HG02885 (cell line): ENCODE data around the gene CMTM4.
"Not testable (repeated sequence)": the region's sequence is repeated elsewhere in the genome, so short reads cannot be mapped to it uniquely, and the experiment has no call there.

Source experiments
- ATAC-seq: cut with Tn5 transposase; IDR thresholded peaks from one replicate; pipeline ENCODE4 v1.9.1; 2021; ENCODE audit warnings: mild to moderate bottlenecking; ENCODE audit not compliant: unreplicated experiment, poor library complexity

CMTM4 gene

DNA sequence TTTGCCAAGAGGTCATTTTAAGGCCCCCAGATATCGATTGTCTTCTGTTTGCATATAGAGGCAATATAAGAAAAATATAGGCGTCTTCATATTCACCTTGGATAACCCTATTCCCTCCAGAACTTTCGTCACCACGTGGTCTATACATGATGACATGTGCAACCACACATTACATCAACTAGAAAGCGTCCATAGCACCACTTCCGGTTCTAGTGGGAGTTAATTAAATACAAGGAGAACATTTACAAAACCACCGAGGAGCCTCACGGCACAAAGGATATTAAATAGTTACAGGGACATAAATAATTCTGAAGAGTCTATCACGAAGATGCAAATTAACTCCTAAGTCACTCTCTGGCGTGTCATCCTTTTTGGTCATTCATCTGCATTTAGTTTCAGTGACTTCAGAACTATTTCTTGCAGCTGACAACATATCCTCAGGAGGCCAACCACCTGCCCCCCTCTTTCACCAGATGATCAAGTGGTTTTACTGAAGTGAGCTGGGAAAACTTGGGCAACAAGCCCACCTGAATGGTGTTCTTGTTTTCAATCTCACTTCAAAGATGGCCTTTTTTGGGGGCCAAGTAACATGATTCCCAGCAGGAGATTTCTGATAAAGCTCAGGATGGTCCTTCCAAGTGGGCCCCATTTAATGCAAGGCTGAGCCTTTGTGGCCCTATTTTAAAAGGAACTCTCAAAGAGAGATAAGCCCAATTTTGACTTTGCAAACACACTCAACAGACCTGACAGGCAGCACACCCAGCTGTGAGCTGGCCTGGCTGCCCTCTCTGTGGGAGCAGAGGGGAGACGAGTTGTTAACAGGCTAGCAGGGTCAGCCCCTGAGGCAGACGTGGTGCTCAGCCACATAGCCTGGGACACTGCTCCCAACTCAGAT lies 76.8 kb downstream of the CMTM4 start:
- ATAC-seq = no peak

DNA sequence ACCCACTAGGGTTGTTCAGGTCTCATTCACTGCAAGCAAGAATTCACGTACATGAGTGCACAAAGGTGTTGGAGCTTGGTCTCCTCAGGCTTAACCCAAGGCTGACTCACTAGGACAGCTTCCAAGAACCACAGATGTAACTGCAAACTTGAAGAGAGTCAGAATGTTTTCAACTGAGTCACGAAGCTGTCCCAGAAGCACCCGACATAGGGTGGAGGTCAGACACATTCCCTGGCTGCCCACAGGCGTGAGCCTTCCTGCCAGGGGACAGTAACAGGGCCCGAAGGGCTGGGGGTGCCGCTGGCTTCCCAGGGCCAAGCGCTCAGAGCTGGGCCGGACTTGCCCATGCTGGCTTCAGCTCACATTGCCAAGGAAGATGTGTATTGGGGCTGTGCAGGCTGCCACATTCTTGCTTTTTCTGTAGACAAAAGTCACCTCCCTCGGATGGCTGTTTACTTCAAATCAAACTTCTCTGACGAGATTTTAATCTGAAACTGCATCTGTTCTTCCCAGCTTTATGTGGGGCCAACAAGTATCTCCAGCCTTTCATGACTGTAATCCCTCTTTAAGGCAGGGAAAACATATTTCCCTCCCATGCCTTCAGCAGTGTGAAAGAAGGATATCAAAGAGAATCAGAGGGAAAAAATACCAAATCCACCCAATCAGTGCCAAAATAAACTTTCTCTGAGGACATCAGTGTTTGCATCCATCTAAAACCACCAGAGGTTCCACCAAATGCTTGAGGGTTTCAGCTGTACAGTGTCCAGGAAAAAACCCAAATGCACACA lies 77.8 kb downstream of the CMTM4 start:
- no peak for ATAC-seq

DNA sequence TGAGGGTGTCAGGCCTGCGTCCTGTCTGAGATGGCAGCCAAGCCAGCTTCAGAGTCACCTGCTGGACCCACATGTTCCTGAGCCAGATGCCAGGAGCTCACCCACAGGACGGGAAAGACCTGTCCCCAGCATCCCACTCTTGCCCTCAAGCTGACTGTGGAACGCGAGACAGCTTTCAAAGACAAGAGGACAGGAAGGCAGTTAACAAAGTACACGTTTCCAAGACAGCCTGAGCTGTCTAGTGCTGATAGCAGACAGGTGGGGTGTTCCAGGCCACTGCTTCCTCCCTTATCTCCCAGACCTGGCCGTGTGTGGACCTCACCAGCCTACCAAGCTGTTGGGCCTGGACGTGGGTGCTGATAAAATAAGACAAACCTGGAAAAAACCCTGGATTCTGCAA lies 78.8 kb downstream of the CMTM4 start:
- no peak for ATAC-seq

DNA sequence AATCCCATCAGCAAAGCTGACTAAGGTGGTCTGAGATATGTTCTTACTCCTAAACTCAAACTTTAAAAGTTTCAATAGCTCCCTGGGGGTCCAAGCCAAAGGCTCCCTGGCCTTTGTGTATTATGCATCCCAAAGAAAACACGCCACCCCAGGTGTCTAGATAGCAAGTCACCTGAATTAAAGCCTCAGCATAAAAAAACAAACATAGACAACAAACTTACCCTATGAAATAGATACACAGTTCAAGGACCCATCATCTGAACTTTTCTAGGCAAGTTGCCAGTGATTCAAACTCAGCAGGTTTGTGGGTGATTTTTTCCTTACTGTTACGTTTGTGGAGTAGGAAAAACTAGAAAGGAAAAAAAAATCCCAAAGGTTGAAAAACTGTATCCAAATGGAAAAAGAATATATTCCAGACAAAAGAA lies 79.5 kb downstream of the CMTM4 start:
- no peak for ATAC-seq

DNA sequence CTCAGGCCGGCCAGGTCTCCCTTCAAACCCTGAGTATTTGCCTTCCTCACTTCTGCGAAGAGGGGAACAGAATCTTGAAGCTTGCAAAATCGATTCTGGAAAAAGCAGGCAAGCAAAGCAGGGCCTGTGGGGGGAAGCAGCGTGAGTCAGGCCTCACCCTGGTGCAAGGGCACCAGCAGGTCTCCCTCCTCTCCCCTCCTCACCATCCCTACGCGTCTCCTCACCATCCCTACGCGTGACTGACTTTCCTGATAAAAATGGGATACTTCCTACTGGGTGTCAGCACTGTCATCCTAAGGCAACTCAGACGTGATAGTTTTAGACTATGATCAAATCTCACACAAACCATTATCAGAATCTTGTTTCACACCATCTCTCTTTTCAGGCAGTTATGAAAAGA lies 80.0 kb downstream of the CMTM4 start:
- ATAC-seq = no peak

DNA sequence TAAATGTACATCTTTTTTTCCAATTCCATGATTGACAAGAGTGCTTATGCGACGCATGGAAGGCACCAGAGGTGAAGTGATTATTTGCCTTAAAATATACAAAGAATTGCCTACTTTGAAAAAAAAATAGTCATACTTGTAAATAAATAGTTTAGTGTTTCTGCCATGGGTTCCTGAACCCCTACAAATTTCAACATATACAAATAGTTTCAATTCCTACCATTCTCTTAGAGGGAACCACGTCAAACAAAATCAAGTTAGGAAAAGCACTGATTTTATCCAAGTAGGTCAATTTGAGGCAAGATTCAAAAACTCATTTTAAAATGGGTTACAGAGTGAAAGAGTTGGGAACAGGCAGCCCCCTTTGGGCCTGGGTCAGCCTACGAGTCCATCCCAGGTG lies 80.4 kb downstream of the CMTM4 start:
- ATAC-seq = no peak

DNA sequence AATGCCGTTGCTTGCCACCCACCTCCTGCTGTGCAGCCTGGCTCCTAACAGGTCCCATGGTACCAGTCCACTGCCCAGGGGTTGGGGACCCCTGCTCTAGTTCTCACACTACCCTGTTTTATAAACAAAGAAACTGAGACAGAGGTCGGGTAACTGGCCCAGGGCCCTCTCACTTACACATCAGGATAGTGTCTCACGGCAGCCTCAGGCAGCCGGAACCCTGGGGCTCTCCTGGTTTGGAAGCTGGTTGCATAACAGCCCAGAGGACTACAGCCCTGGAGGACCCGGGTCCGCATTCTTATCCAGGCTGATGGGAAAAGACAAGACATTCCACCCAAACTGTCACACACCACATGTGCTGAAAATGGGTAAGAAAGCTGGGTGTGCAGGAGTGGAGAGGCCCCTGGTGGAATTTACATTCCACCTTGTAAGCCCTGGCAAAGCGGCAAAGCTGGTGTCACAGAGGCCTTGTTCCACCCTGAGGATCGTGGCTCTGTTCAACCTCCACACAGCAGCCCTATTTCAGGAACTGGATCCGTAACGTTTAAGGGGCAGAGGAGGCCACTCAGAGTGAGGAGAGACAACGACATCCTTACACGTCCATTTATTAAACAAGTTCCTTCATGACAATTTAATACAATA lies 82.3 kb downstream of the CMTM4 start:
- no peak for ATAC-seq

DNA sequence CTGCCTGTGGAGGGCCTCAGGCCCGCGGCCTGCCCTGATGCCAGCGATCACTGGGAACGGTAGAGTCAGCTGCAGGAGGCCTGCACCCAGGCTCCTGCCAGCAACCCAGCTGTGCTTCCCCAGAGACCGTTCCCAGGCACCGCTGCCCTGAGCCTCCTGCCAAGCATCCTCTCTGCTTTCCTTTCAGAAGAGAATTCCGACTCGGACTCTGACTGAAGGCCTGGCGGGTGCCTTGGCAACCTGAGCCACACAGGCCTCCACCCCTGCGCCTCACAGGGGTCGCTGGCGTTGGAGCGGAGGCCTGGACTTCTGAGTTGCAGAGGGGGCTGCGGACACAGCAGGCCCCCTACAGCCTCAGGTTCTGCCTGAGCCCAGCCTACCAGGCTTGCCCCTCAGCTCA lies 84.1 kb downstream of the CMTM4 start:
- no peak for ATAC-seq

DNA sequence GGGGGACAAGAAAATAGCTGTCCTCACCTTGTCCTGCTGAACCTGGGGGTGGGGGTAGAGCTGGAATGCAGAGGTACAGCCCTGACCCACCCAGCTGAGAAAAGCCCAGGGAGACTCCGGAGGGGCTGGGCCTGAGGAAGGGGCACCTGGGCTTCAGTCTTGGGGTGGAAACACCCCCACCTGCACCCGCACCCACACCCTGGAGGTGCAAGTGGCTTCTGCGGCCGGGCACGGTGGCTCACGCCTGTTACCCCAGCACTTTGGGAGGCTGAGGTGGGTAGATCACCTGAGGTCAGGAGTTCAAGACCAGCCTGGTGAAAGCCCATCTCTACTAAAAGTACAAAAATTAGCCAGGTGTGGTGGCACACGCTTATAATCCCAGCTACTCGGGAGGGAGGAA lies 84.6 kb downstream of the CMTM4 start:
- not testable (repeated sequence) for ATAC-seq

DNA sequence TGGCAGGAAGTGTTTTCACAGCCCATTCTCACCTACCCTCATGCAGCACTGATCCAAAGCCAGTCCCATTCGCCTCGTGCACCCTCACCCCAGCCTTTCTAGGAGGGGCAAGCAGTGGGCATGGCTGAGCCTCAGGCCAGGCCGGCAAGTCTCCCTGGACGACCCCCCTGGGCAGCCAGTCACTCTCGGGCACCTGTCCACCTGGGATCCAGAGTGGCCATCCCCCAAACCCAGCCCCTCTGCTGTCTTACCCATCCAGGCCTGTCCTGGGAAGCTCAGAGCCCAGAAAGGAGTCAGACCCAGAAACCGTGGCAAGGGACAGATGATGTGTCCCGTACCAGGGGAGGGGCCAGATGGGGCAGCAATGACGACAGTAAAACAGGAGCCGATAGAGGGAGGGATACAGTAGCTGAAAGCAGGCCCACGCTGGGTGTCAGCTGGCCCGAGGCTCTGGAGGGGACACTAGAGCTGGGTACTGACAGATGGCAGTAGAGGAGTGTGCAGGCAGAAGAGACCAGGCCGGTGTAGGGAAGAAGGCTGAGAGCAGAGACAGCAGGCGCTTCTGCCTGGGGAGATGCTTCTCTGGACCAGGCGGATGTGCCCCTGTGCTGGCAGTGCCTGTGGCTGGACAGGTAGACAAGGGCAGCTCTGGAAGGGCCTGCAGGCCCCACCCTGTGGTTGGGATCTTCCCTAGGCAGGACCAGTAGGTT lies 86.3 kb downstream of the CMTM4 start:
- ATAC-seq = no peak

DNA sequence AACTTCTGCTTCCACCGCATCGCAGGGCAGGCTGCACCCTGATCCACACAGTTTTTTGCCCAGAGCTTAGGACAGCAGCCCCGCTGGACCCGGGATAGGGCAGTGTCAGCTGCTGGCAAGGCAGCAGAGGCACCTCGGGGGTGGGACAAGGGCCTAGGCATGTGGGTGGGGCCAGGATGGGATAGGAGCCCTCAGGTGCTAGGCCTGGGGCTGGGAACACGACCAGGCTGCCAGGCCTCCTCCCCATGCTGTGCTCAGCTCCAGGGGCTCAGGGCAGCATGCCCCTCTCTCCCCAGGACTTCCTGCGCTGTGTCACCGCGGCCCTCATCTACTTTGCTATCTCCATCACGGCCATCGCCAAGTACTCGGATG lies 87.4 kb downstream of the CMTM4 start:
- ATAC-seq = no peak

DNA sequence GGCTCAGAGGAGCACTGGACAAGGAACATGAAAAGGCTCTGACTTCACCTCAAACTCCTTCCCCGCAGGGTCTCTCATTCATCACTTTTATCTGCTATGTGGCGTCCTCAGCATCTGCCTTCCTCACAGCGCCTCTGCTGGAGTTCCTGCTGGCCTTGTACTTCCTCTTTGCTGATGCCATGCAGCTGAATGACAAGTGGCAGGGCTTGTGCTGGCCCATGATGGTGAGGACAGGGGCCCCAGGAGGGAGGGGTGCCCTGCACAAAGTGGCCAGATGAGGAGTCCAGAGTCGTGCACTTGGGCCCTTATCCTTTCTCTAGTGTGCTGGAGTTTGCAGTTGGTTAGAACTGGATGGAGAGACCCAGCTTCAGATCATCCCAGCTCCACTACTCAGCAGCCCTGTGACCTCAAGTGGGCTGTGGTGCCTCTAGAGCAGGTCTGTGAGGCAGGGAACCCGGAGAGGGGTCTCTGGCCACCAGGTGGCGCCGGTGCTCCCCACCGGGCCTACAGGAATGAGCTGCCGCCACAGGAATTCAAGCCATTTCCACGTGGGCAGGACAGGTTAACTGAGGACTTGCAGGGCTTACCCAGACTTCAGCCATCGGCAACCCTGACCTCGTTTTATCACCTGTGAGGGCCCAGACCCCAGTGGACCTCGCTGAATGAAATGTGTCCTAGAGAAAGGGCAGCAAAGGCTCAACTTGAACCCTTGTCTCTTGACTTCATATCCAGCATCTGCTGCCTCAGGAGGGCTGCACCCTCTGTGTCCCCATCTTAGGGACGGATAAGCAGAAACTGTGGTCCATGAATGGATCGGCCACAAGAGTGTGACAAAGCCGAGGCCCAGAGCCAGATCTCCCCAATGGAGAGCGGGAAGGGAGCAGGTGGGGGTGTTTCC lies 88.1 kb downstream of the CMTM4 start:
- ATAC-seq = peak; percentile 38

DNA sequence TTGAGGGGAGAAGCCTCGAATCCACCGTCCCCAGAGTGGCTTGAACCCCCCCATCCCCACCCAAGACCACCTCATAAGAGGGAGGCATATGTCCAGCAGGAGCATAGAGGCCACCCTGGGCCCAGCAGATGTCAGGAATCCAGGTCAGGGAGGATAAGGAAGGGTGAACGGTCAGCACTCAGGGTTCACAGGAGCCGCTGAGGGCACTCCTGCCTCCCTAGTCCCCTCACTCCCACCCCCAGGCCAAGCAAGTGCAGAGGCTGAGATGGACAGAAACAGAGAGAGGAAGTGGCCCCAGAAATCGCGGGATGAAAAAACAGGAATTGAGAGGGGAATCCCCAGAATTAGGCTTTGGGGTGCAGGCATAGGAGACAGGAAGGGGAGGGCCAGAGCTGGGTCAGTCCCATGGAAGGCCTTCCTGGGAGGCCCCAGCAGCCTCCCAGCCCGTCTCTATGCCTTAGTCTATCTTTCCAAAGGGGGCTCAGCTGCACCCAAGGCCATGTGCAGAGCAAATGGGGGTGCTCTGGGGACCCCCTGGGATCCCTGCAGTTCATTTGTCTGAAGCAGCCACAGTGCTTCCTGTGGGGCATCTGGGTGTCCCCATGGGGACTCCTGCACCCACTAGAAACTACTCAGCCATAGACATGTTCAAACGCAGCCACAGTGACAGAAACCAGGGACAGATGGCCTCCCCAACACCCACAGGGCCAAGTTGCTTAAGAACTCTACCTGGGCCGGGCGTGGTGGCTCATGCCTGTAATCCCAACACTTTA lies 90.4 kb downstream of the CMTM4 start:
- peak; percentile 44 for ATAC-seq

DNA sequence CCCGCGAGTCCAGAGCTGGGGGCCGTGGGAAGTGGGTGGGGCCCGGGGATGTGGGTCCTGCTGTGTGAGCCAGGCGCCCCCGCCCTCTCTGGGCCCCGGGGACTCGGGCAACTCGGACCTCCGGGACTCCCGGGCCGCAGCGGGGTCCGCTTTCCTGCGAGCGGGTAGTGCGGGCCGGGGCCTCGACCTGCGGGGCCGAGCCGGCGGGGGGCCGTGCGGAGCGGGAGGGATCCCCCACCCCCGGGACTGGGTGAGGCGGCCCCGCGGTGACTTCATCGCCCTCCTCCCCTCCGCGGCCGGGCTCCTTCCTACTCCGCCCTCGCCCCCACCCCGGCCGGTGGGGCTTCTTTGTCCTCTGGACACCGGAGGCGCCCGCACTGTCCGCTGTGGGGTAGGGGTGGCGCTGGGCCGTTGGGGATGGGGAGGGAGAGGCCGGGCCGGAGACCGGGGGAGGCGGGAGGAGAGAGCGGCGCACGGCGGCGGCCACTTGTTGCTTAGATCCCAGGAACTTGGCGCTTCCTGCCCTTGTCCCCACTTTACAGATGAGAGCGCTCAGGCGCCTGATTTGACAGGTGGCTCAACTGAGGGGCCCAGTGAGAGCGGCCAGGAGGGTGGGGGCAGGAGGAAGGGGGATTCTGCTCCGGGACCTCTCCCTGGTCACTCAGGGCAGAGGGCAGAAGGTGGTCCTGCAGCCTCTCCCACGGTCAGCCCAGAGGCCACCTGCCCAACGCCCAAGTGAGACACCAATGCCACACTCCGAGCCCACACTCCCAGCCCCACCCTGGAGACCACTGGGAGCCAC lies 91.2 kb downstream of the CMTM4 start:
- peak; percentile 29 for ATAC-seq

DNA sequence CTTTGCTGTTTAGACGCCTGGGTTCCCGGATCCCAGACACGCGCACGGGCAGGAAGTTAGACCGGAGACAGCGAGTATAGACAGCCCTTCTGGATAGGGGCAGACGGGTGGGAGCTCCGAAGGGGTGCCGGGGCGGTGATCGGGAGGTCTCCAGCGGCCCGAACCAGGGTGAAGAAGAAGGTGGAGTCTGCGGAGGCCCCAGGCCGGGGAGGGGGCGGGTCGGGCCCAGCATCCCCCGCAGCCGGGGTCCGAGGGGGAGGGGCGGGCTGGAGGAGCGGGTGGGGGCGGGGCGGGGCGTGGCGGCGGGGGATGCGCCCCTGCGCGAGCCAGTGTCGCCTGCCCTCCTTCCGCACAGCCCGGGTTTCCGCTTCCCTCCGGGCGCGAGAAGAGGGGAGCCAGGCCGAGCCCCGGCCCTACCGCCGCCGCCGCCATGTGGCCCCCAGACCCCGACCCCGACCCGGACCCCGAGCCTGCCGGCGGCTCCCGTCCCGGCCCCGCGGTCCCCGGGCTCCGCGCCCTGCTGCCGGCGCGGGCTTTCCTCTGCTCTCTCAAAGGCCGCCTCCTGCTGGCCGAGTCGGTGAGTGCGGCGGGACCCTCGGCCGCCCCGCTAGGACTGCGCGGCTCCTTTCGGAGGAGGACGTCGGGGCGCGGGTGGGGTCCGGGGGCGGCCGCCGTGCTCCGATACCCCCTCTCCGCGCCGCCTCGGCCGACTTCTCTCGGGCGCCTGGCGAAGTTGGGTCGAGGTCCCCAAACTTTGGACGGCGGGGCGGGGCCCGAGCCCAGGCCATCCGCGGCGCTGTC lies 92.0 kb downstream of the CMTM4 start, which contains the start of gene CMTM3:
Gene CMTM3, plus strand, starts transcription at position 329 of the 801 bp plus-strand sequence. Its CDS starts 102 bp downstream, at position 431.
- peak; percentile 73 for ATAC-seq

DNA sequence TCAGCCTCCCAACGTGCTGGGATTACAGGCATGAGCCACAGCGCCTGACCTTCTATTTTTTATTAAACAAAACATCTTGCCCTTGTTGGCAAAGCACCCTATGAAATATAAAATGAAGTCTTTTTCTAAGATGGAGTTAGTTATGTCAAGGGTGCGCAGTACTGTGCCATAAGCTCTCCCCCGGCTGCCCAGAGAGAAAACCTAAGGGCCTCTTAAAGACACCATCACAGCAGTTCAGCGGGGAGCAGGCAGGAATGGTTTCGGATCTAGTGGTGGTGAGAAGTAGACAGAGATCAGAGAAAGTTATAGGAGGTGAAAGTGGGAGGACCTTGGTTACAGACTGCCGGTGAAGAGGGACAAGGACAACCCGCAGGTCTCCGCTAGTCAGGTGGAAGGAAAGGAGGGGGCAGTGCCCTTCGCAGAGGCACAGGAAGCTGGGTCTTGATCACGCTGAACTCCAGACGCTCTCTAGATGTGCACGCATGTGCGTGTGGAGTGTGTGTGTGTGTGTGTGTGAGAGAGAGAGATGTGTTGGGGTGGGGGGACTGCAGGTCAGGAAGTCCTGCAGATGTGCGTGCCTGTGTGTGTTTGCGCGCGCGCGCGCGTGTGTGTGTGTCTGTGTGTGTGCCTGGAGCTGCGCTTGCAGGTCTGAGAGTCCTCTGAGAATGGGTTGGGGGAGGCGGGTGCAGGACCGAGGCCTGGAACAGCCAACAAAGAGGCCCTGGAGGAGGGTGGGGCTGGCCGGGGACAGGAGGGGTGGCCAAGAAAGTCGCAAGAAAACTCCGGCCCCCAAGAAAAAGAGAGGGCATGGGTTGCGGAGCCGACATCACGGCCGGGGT lies 92.8 kb downstream of the CMTM4 start:
- peak; percentile 22 for ATAC-seq
